Measurements from ENCODE around the gene MED9.

GRCh38 chr17:17528696-17529652, 52.2 kb downstream of the MED9 start:
- TF ChIP-seq CTCF (conservative IDR thresholded peaks at IDR 0.05 in 1 of 2, IDR thresholded peaks at IDR 0.05 in 1 of 2; ENCODE audit: low read depth in 1 of 2, low read length in 2 of 2), result no peak
- no peak for TF ChIP-seq EZH2 (IDR thresholded peaks at IDR 0.05; ENCODE audit: low read length, missing control alignments)

Data from fibroblast of lung (primary cell).